ENCODE data around the gene FRY.

FRY gene

GRCh38 chr13:32164622-32165268 lies 133.2 kb downstream of the FRY start:
- in situ Hi-C loops (cut with HindIII; ENCODE audit: low sequenced_read_pairs), result no loop called here

- in situ Hi-C loops (cut with HindIII; ENCODE audit: low sequenced_read_pairs), result no loop called here
These were observed 134.2 kb downstream of the FRY start for GRCh38 chr13:32165796-32166195.

- in situ Hi-C loops (cut with HindIII; ENCODE audit: low sequenced_read_pairs), result no loop called here
These were observed 136.6 kb downstream of the FRY start for GRCh38 chr13:32168131-32168530.

DNA sequence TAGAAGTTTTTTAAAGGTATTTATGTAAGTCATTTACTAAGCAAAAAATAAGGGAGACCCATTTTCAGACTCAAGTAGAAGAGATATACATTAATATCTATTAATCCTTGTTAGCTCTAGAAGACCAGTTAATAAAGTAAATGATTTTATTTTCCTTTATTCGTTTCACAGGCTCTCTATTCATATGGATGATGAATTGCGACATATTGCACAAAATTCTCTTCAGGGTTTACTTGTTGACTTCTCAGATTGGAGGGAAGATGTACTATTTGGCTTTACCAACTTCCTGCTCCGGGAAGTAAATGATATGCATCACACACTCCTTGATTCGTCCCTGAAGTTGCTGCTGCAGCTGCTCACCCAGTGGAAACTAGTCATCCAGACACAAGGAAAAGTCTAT lies 139.3 kb downstream of the FRY start:
- in situ Hi-C loops (cut with HindIII; ENCODE audit: low sequenced_read_pairs), result no loop called here

- in situ Hi-C loops (cut with HindIII; ENCODE audit: low sequenced_read_pairs), result no loop called here
These were observed 142.3 kb downstream of the FRY start for GRCh38 chr13:32173881-32174280.

- in situ Hi-C loops (cut with HindIII; ENCODE audit: low sequenced_read_pairs), result no loop called here
These were observed 142.8 kb downstream of the FRY start for GRCh38 chr13:32174366-32174765.

GRCh38 chr13:32175307-32175706 lies 143.7 kb downstream of the FRY start:
- in situ Hi-C loops (cut with HindIII; ENCODE audit: low sequenced_read_pairs), result no loop called here

- in situ Hi-C loops (cut with HindIII; ENCODE audit: low sequenced_read_pairs), result no loop called here
These were observed 144.4 kb downstream of the FRY start for GRCh38 chr13:32175943-32176342.

- in situ Hi-C loops (cut with HindIII; ENCODE audit: low sequenced_read_pairs), result no loop called here
These were observed 145.1 kb downstream of the FRY start for GRCh38 chr13:32176696-32177095.

GRCh38 chr13:32178763-32179162 lies 147.2 kb downstream of the FRY start:
- in situ Hi-C loops (cut with HindIII; ENCODE audit: low sequenced_read_pairs), result no loop called here

DNA sequence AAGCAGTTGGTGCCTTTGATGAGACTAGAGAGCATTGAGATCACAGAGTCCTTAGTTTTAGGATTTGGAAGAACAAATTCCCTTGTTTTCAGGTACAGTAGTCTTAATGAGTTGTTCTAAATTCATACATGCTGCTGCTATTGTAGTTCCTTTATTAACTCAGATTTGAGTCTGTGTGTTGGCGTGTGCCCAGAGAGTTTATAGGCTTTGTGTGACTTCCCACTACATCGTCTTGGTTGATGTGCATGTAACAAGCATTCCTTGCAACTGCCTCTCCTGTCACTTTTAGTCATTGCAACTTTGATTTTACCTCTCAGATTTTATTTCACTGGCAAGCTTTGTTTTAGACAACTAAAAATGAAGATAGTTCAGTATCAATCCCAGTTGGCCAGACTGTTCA lies 148.1 kb downstream of the FRY start:
- in situ Hi-C loops (cut with HindIII; ENCODE audit: low sequenced_read_pairs), result no loop called here

GRCh38 chr13:32187651-32188050 lies 156.1 kb downstream of the FRY start:
- in situ Hi-C loops (cut with HindIII; ENCODE audit: low sequenced_read_pairs), result no loop called here

DNA sequence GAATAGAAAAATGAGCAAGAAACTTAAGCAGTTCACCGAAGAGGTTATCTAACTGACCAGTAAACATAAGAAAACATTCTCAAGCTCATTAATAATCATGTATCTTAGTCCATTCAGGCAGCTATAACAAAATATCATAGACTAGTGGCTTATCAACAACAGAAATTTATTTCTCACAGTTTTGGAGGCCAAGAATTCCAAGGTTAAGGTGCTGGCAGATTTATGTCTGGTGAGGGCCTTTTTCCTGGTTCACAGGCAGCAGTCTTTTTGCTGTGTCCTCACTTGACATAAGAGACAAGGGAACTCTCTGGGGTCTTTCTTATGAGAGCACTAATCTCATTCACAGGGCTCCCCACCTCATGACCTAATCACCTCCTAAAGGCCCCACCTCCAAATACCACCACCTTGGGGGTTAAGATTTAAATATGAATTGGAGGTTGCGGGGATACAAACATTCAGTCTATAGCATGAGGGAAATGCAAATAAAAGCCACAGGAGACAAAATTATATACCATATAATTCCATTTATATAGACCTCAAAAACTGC lies 160.0 kb downstream of the FRY start:
- in situ Hi-C loops (cut with HindIII; ENCODE audit: low sequenced_read_pairs), result no loop called here

DNA sequence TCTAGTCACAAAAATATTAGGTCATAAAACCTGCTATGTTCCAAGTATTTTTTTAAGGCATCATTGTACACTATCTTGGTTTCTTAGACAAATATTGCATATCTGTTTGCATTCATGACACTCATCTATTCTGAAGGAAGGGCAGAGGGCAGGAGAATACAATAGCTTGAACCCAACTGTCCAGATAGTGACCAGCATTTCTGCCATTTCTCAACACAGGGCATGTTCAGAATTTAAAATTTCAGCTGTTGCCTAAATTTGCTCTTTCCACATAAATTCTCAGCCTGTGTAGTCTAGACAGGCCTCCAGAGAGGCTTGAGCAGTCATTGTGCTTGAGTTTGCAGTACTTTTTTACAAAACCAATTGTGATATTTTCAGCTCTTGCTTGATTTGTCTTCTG lies 164.1 kb downstream of the FRY start:
- in situ Hi-C loops (cut with HindIII; ENCODE audit: low sequenced_read_pairs), result no loop called here

- in situ Hi-C loops (cut with HindIII; ENCODE audit: low sequenced_read_pairs), result no loop called here
These were observed 167.6 kb downstream of the FRY start for GRCh38 chr13:32199168-32199567.

DNA sequence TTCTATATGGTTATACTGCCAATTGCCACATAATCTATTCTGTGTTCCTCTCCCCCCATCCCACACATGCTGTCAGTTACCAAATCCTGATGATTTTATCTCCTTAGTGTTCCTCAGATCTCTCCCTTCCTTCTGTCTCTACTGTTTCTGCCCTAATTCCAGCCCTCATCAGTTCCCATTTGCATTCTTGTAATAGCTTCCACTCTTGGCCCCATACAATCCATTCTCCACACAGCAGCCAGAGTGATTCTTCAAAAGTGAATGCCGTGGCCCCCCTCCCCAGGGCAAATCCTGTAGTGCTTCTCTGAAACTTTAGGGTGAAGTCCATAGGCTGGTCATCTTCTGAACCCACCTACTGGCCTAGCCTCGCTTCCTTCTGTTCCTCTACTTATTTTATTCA lies 169.2 kb downstream of the FRY start:
- in situ Hi-C loops (cut with HindIII; ENCODE audit: low sequenced_read_pairs), result no loop called here

- in situ Hi-C loops (cut with HindIII; ENCODE audit: low sequenced_read_pairs), result no loop called here
These were observed 170.2 kb downstream of the FRY start for GRCh38 chr13:32201809-32202208.

GRCh38 chr13:32202268-32202667 lies 170.7 kb downstream of the FRY start:
- in situ Hi-C loops (cut with HindIII; ENCODE audit: low sequenced_read_pairs), result no loop called here

DNA sequence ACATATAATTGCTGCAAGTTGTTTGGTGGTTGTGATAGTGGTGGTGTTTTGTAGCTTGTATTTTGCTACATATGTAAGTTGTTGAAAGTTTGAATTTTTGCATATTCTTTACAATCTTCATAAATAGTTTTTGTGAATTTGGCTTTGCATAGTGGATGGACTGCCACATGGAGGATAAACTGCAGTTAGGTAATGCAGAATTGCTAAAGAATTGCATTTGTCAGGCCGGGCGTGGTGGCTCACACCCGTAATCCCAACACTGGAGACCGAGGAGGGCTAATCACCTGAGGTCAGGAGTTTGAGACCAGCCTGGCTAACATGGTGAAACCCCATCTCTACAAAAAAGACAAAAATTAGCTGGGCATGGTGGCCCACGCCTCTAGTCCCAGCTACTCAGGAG lies 171.6 kb downstream of the FRY start:
- in situ Hi-C loops (cut with HindIII; ENCODE audit: low sequenced_read_pairs), result no loop called here

DNA sequence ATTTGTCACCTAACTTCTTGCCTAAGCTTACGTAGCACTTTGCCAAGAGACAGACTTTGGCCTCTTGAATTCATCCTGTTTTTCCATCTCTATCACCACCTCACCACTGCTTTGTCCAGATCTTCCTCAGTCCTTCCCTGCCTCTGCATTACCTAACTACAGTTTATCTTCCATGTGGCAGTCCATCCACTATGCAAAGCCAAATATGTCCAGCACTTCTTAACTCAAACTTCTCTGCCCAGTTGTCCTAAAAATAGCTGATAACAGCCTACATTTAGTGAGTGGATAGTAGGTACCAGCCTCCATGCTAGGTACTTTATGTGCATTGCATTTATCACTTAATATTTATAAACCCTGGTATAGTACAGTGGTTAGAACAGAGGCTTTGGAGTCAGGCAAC lies 172.2 kb downstream of the FRY start:
- in situ Hi-C loops (cut with HindIII; ENCODE audit: low sequenced_read_pairs), result no loop called here

DNA sequence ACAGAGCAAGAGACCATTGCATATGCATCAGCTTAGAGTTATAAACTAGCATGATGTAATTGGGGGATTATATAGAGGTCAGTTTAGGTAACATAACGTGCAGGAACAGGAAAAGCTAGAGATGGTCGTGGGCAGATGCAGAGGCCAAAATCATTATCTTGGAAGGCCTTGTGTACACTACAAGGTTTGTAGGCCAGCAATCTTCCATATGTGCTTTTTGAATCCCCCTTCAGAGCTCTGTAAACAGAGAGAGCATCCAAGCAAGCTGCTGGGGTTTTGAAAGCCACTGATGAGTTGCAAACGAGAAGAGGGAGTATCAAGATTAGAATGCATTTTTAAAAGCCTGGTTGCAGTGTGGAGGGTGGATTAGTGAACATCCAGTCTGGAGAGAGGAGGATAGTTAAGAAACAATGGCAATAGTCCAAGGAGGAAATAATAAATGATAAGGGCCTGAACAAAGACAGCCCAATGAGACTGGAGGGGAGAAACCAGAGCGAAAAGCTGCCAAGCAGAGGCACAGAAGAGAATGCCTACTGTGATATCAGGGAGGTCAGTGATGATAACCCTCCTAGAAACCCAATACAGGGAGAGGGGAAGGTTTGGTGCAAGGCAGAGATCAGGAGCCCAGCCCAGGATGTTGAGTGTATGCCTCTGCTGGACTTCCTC lies 174.0 kb downstream of the FRY start:
- in situ Hi-C loops (cut with HindIII; ENCODE audit: low sequenced_read_pairs), result no loop called here

- in situ Hi-C loops (cut with HindIII; ENCODE audit: low sequenced_read_pairs), result no loop called here
These were observed 174.6 kb downstream of the FRY start for GRCh38 chr13:32206097-32206740.

All from DLD1 (cell line).